GM21619 (cell line): ENCODE measurements around the gene BTNL9.
"Not testable (repeated sequence)": the region's sequence is repeated elsewhere in the genome, so short reads cannot be mapped to it uniquely, and the experiment has no call there.

Experiments
- ATAC-seq: cut with Tn5 transposase; IDR thresholded peaks from one replicate; pipeline ENCODE4 v1.9.1; 2021; ENCODE audit not compliant: unreplicated experiment

The BTNL9 gene

GRCh38 chr5:181039931-181040630 lies at the start of gene BTNL9:
BTNL9 (plus strand) TSS chr5:181040266; CDS start chr5:181045490, 5,224 bp downstream.
- ATAC-seq: no peak

DNA sequence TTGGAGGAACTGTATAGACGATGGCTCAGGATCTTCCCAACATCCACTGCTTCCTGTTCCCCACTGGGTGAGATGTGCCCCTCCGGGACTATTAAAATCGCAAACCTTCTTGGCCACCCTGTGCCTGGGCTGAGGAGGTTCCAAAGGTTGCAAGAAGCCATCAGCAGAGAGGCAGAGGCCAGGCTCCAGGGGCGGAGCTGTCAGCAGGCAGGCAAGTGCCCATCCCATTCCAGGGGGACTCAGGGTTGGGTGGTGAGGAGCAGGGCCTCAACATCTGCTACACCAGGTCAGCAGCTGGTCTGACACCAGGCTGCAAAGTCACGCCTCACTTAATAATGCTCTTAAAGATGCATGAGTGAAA lies 49.2 kb upstream of the BTNL9 start:
- no peak for ATAC-seq

- no peak for ATAC-seq
Measured at GRCh38 chr5:181001947-181002346, 38.1 kb upstream of the BTNL9 start.

DNA sequence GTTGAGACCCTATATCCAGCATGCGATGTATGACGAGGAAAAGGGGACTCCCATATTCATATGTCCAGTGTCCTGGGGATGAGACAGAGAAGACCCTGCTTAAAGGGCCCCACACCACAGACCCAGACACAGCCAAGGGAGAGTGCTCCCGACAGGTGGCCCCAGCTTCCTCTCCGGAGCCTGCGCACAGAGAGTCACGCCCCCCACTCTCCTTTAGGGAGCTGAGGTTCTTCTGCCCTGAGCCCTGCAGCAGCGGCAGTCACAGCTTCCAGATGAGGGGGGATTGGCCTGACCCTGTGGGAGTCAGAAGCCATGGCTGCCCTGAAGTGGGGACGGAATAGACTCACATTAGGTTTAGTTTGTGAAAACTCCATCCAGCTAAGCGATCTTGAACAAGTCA lies 34.3 kb upstream of the BTNL9 start:
- no peak for ATAC-seq

GRCh38 chr5:181008136-181008535 lies 31.9 kb upstream of the BTNL9 start:
- ATAC-seq: no peak

GRCh38 chr5:181010018-181010417 lies 30.0 kb upstream of the BTNL9 start:
- ATAC-seq: not testable (repeated sequence)

DNA sequence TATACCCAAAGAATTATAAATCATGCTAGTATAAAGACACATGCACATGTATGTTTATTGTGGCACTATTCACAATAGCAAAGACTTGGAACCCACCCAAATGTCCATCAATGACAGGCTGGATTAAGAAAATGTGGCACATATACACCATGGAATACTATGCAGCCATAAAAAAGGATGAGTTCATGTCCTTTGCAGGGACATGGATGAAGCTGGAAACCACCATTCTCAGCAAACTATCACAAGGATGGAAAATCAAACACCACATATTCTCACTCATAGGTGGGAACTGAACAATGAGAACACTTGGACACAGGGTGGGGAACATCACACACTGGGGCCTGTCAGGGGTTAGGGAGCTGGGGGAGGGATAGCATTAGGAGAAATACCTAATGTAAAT lies 25.4 kb upstream of the BTNL9 start:
- not testable (repeated sequence) for ATAC-seq

- not testable (repeated sequence) for ATAC-seq
Measured at GRCh38 chr5:181017448-181017847, 22.6 kb upstream of the BTNL9 start.

- no peak for ATAC-seq
Measured at GRCh38 chr5:181020688-181021087, 19.4 kb upstream of the BTNL9 start.

- no peak for ATAC-seq
Measured at GRCh38 chr5:181024245-181025064, 15.6 kb upstream of the BTNL9 start.

DNA sequence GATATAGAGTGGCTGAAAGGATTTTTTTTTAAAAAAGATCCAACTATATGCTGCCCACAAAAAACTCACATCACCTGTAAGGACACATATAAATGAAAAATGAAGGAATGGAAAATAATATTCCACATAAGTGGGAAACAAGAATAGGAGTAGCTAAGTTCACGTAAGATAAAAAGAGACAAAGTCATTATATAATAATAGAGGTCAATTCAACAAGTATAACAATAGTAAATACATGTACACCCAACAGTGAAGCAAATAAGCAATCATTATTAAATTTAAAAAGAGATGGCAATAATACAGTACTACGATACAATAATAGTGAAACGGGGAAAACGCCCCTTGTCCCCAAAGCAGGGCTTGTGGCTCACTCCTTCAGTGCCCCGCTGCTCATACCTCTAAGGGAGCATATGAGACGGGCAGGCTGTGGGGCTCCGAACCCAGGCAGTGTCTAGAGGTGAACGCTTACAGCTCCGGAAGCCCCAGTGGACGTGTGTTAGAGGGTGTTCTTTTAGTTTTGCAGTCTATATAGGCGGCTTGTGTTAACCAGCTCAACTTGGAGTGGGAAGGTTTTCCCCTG lies 12.5 kb upstream of the BTNL9 start:
- ATAC-seq: no peak

DNA sequence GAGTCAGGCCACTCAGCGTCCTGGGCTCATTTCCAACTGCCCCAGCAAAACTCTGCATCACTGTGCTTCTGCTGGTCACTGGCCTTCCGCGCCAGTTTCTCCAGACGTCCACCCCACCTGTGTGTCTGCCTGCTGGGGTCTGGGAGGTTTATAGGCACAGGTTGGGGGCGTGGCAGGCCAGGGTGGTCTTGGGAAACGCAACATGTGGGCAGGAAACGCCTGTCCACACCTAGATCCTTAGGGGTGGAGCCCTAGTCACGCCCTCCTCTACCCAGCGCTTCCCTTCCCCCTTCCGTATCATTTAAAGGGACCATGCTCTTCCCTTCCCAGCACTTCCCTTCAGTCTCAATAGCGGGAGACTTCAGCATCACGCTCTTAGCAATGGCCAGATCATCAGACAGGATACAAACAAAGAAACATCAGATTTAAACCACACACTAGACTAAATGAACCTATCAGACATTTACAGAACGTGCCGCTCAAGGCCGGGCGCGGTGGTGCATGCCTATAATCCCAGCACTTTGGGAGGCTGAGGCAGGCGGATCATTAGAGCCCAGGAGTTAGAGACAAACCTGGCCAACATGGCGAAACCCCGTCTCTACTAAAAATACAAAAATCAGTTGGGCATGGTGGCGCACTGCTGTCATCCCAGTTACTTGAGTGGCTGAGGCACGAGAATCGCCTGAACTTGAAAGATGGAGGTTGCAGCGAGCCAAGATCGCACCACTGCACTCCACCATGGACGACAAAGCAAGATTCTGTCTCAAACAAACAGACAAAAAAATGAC lies 11.8 kb upstream of the BTNL9 start:
- ATAC-seq: no peak

- no peak for ATAC-seq
Measured at GRCh38 chr5:181031716-181032115, 8.3 kb upstream of the BTNL9 start.

- no peak for ATAC-seq
Measured at GRCh38 chr5:181035991-181036815, 3.9 kb upstream of the BTNL9 start.

- ATAC-seq: no peak
Measured at GRCh38 chr5:181036816-181037364, 3.2 kb upstream of the BTNL9 start.

DNA sequence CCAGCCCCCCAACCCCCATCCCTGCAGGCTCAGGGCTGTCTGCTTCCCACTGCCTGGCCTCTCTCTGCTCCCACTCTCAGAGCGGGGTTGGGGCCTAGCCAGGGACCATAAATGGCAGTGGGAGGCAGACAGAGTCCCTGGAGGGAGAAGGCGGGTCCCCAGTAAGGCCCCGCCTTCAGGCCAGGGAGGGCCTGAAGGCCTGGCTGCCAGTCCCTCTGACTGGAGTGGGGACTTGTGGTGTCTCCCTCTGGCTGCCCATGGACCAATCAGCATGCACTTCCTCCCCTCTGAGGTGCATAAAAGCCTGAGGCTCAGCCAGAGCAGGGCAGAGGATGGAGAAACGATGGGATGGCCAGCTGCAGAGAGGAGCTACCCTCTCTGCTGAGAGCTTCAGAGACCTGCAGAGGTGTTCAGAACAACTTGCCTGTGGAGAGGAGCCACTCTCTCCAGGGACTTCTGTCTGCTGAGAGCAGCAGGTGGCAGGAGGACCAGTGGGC lies 2.7 kb upstream of the BTNL9 start:
- ATAC-seq: no peak

DNA sequence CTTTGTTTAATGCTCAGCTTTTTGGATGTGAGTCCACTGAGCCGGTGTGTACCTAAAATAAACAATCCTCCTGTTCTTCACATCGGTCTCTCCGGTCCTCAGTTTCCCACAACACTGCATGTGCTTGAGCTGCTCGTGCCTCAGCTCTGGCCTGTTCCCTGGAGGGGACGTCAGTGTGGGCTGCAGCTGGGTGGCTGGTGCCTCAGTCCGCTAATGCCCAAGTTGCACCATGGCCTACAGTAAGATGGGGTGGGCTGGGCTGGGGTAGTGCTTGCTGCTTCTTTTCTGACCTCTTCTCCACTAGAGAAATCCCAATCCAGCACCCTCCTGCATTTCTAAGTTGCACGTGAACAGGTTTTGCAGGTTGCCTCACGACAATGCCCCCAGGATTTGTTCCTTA lies 595 bp upstream of the BTNL9 start:
- no peak for ATAC-seq

GRCh38 chr5:181040631-181040945 lies 522 bp downstream of the BTNL9 start:
- no peak for ATAC-seq

- ATAC-seq: no peak
Measured at GRCh38 chr5:181041043-181041442, 977 bp downstream of the BTNL9 start.

GRCh38 chr5:181042036-181042713 lies 2.1 kb downstream of the BTNL9 start:
- ATAC-seq: no peak
